GM12875 (cell line): ENCODE data around the gene ANKRD62.

ENCODE experiments used
- H3K4me3 ChIP-seq: one replicate; pipeline ENCODE4 v1.5.1; 2011; ENCODE audit warnings: low read depth, low read length, control low read depth
- CTCF ChIP-seq: IDR thresholded peaks from 2 replicates; pipeline ENCODE4 v1.5.1; 2011; ENCODE audit warnings: low read depth, mild to moderate bottlenecking, control low read depth, inconsistent platforms, low read length, moderate library complexity, borderline replicate concordance; ENCODE audit not compliant: insufficient read depth

ANKRD62 gene

DNA sequence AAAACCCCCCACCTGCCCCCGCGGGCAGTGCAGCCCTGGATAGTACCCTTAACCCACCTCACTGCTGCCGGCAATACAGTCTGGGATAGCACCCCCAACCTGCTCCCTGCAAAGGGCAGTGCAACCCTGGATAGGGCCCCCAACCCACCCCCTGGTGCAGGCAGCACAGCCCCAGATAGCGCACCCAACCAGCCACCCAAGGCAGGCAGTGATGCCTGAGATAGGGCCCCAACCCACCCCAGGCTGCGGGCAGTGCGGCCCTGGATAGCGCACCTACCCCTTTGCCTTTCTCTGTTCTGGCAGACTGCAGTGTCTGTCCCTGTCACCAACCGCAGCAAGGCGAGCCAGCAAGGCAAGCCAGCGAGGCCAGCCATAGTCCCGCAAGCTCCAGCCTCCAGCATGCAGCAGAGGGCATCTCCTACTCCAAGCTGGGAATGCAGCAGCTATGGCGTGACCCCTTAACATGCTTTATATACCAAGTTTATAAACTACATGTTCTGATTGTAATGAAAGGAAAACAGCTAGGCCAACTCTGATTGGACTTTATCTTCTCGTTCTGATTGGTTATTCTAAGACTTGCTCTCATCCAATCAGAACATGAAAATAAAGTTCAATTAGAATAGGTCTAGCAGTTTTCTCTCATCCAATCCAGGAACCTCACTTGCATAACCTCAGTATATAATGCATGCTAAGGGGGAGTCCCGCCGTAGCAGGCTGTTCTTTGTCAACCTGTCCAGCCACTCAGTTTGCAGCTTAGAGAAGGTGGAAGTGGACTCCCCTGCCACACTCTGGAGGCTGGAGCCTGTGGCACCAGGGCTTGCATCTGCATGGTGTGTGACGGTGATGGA is 34.1 kb upstream of the ANKRD62 start:
- TF ChIP-seq CTCF = no peak
- H3K4me3 ChIP-seq = no peak overlapping the region

GRCh38 chr18:12060182-12060870 is 33.3 kb upstream of the ANKRD62 start:
- TF ChIP-seq CTCF = no peak
- no peak overlapping the region for H3K4me3 ChIP-seq

GRCh38 chr18:12061685-12062084 is 32.0 kb upstream of the ANKRD62 start:
- no peak for TF ChIP-seq CTCF
- no peak overlapping the region for H3K4me3 ChIP-seq

GRCh38 chr18:12062974-12063373 is 30.7 kb upstream of the ANKRD62 start:
- TF ChIP-seq CTCF = no peak
- no peak overlapping the region for H3K4me3 ChIP-seq

- no peak for TF ChIP-seq CTCF
- H3K4me3 ChIP-seq = no peak overlapping the region
These were observed 29.4 kb upstream of the ANKRD62 start for GRCh38 chr18:12064086-12064763.

DNA sequence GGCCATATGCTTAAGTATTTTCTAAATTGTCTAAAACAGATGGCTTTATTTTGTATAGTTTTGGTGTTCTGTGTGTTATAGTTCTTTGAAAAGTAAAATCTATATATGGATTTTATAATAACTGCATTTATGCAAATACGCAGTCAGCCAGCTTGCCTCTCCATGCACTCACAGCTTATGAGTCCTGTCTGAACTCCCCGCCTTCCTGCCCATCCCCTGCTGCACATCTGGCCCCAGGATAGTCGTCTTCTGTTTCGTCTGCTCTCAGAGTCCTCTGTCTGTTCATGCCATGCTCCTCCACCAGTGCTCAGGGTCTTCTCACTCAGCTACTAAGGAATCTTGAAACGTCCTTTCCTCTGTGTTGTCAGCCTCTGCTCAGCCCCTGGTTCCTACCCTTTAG is 28.2 kb upstream of the ANKRD62 start:
- no peak for TF ChIP-seq CTCF
- H3K4me3 ChIP-seq = no peak overlapping the region
